Colon (tissue), 2 donors: ENCODE measurements around the gene P2RY14.
A peak's percentile ranks its signal among the peaks of the same experiment; 100 is the strongest.

ENCODE experiments used
- FAIRE-seq: peaks from 2 replicates; lab custom pipeline; 2012; peaks lifted over from hg19 to GRCh38; lab: Jason Lieb, UNC
- donor health status: control.
- donor health status: control.

The P2RY14 gene

GRCh38 chr3:151300539-151300938, 22.2 kb upstream of the P2RY14 start:
- no peak for FAIRE-seq

DNA sequence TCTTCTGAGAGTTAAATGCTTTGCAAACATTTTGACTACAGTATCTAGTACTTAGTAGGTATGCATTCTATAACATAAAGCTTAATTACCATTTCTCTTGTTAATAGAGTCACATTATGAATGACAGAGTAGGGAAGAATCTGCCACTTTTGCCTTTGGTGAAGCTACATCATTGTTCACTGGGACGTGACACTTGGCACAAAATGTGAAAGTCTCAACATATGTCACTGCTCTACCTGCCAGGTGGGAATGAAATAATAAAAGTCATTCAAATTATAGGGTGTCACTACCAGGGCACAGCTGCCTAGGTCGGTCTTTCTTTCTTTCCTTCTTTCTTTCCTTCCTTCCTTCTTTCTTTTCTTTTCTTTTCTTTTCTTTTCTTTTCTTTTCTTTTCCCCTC, 20.7 kb upstream of the P2RY14 start:
- no peak for FAIRE-seq

- no peak for FAIRE-seq
These were observed 19.1 kb upstream of the P2RY14 start for GRCh38 chr3:151297429-151297828.

DNA sequence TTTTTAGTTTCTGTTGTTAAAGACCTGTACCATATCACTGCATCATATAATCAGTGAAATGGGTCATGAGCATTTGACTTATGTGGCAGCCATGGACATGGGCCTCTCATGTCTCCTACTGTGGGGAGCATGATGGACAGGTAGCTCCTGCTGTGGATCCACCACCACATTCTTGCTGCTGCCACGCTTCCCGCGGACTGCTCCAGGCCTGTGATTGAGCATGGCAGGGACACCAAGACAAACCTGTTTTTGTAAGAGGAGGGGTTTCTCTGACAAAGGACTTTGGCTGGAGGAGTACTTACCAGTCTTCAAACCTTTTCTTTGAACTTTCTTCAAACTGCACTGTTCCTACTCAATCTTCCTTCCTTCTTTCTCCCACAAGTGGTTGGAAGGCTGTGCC, 17.9 kb upstream of the P2RY14 start:
- FAIRE-seq: no peak

DNA sequence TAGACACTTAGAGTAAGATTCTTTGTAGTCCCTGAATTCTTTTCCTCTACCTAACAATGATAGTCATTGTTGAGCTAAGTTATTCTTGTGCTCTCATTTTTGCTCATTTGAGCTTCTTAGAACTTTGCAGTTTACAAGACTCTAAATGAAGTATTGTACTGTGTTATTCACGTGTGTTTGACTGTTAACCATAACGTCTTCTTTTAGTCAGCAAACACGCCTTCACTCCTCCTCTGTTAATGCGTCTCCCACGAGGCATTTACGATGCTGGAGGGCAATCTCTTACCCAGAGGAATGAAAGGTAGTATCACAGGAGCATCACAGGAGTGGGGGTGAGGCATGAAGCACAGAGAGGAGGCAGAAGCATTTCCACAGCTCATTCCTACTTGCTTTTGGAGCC, 14.8 kb upstream of the P2RY14 start:
- no peak for FAIRE-seq

- no peak for FAIRE-seq
These were observed 12.3 kb upstream of the P2RY14 start for GRCh38 chr3:151290673-151291072.

GRCh38 chr3:151289445-151289844, 11.1 kb upstream of the P2RY14 start:
- no peak for FAIRE-seq

DNA sequence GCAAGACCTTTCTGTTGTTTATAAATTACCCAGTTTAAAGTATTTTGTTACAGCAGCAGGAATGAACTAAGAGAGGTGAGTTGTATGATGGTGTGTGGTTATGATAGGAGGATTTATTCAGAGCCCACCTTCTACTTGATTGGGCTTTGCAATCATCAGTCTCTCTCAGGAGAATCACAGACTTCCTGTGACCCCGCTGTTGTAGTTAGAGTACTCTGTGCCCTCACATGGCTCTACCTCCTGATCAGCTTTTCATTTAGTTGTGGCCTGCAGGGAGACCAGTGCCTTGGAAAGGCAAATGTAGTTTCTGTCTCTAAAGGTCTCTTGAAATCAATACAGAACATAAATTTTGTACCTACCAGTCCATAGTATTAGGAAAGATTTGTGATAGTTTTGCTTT, 7.6 kb upstream of the P2RY14 start:
- no peak for FAIRE-seq

- FAIRE-seq: no peak
These were observed 5.6 kb upstream of the P2RY14 start for GRCh38 chr3:151283907-151284461.

GRCh38 chr3:151283387-151283786, 5.0 kb upstream of the P2RY14 start:
- no peak for FAIRE-seq

GRCh38 chr3:151282921-151283320, 4.6 kb upstream of the P2RY14 start:
- peak; percentile 94 for FAIRE-seq

DNA sequence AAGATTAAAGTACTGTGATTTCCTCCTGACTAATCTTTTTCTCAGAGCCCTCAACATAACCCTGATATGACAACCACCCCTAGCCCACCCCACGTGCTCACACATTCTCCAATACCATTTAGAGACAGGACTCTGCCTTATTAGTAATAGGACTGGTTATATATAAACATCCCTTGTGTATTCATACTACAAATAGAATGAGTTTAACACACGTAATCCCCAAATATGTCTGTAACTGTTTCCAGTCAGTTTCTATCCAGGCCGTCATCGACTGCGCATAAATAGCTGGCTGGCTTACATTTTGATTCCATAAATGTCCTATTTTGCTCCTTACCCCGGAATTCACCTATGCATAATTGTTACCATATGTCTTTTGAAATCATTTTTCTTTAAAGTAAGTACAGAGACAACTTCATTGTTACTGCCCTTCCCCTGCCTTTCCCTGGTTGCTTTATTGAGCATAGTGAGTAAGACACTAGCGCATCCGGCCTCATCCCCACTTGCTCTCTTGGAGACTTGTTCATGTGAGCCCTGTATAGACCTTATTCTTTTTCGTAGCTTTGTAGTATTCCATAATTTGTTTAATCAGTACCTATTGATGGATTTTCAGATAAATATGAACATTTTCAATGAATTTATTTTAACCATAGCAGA, 3.5 kb upstream of the P2RY14 start:
- FAIRE-seq: no peak

GRCh38 chr3:151276687-151277042, 1.7 kb downstream of the P2RY14 start:
- FAIRE-seq: no peak

DNA sequence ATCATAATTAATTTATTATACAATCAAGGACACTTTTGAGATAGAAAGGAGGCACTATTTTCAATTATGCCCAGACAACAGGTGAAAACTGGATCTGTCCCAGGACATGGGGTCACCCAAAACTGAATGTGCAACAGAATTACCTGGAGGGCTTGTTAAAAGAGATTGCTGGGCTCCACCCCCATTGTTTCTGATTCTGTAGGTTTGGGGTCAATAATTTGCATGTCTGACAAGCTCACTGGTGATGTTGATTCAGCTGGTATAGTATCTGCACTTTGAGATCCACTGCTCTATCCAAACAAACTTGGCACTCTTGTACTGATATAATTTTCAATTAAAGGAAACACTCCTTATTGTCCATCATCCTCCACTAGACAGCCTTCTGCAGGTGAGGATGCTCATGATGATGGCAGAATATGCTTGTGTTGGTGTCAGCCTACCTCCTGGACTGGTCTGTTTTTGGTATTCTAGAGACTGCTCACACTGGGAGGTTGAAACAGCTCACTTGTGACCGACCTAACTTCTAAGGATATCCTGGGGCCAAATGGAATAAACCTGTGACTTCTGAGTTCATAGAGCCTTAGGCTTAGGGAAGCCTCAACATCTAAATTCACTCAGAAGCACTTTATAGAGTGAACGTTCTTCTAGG, 2.2 kb downstream of the P2RY14 start:
- no peak for FAIRE-seq

DNA sequence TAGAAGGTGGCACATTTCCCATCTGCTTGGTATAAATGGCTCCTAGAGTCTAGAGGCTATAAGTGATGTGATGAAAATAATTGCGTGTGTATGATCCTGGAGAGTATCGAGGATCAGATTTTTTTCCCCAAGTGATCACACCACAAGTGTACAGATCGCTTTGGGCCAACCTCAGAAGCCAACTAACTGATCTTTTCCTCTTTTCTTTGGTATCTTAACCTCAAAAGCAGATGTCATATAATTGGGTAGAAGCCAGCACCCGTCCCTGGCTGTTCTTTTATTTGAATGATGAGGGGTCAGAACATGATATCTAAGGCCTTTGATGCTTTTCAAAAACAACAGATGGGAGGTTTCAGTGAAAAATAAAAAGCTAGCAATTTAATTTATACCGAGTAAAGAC, 3.3 kb downstream of the P2RY14 start:
- no peak for FAIRE-seq

- no peak for FAIRE-seq
These were observed 8.7 kb downstream of the P2RY14 start for GRCh38 chr3:151269631-151270030.

DNA sequence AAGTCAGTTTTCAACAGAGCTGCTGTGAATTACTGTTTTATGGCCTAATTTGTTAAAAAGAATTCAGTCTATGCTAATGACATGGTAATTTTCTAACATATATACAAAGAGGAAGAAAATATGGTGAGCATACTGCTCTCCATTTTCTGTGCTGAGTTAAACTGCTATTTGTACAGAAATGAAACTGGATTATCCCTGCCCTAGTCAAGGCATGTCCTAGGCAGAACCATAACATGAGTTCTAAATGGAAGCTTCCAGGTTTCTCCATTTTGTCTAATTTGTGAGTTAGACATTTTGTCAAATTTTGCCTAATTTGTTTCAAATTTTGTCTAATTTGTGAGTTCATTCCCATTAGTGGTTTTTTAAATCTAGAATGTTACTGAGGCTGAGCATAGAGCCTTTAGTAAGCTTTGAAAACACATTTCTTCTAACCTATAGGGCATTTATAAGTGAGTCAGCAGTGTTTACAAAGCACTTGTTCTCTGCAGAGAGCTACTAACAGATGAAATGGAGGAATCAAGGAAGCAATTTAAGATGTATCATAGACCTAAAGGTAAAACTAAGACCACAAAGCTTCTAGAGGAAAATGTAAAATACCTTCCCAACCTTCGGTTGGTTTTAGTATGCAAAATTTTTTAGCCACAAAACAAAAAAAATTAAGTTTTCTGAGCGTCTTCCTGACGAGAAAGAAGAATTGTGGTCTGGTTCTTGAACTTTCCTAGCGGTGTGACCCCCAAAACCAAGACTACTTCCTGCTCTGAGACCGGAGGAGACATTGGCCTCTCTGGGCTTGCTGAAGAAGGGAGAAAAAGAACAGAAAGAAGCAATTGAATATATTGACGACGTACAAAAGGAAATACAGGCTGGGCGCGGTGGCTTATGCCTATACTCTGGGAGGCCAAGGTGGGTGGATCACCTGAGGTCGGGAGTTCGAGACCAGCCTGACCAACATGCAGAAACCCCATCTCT, 9.8 kb downstream of the P2RY14 start:
- no peak for FAIRE-seq

- FAIRE-seq: peak; percentile 24
These were observed 11.3 kb downstream of the P2RY14 start for GRCh38 chr3:151267066-151267465.

GRCh38 chr3:151265866-151266265, 12.5 kb downstream of the P2RY14 start:
- peak; percentile 28 for FAIRE-seq

DNA sequence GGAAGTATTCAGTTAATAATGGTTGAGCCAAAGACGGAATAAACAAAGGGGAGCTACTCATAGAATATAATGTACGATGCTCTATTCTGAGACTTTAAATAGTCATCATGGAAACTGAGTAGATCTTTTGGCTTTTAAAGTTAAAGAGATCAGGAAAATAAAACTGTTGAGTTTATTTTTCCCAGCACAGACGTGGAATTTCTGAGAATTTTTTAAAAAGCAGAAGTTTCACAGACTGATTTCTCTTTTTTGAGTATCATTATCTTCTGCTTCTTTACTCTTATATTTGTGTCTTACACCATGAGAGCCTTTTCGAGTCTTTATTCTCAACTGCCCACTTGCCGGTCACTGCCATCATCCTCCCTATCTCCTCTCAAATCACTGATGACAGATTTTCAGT, 13.2 kb downstream of the P2RY14 start:
- no peak for FAIRE-seq

DNA sequence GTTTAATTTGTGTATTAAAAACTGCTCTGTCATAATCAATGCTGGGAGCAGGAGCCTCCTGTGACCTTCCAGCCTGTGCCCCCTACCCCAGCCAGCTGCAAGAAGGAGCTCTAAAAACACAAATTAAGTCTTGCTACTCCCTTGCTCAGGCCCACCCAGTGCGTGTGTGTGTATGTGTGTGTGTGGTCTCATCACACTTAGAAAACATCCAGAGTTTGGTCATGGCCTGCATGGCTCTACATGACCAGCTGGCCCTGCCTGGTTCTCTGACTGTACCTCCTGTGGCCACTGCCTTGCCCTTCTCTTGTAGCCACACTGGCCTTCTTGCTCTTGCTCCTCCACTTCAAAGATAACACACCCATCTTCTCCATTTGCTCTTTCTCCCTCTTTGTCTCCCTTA, 13.7 kb downstream of the P2RY14 start:
- no peak for FAIRE-seq

- FAIRE-seq: no peak
These were observed 15.3 kb downstream of the P2RY14 start for GRCh38 chr3:151262871-151263525.
